Measurements from ENCODE around the gene EGLN1.

GRCh38 chr1:231467986-231468385 is 45.9 kb upstream of the EGLN1 start:
- TF ChIP-seq CTCF (IDR thresholded peaks at IDR 0.05 in 2 of 3, conservative IDR thresholded peaks at IDR 0.05 in 1 of 3; ENCODE audit: borderline replicate concordance in 1 of 3, insufficient read depth in 1 of 3, low read depth in 2 of 3, low read length in 2 of 3), result no peak
- no peak for TF ChIP-seq POLR2A (IDR thresholded peaks at IDR 0.05; ENCODE audit: borderline replicate concordance, extremely low read depth, insufficient read depth, insufficient read length)
- no peak for TF ChIP-seq REST (IDR thresholded peaks at IDR 0.05; ENCODE audit: low read depth)
- TF ChIP-seq EZH2 (IDR thresholded peaks at IDR 0.05), result no peak
- no peak for TF ChIP-seq EGR1 (IDR thresholded peaks at IDR 0.05; ENCODE audit: low read depth)

Data from HCT116 (cell line).